ENCODE data around the gene SLC22A16.

DNA sequence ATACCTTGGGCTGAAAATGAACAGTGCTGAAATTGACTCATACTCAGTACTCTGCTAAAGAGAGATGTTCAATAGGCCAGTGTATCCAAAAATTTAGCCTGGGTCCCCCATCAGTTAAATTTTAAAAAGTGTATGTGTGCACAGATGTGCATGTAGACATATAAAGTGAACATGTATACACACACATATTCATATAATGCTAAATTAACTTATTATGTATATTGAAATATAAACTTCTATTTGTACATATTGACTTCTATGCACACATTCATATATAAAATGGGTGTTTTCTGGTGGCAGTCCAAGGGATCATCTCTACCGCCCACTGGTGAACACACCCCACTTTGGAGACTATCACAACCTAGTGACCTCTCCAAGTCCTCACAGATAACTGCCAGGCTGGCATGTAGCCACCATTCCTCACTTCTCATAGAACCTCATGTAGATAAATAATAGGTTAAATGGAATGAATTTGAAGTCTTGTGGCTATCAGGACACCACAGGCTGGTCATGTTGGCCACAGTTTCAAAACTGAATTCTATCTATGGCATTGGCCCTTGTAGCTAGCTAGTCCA is 8.8 kb downstream of the SLC22A16 start:
- TF ChIP-seq, protein P1, sequence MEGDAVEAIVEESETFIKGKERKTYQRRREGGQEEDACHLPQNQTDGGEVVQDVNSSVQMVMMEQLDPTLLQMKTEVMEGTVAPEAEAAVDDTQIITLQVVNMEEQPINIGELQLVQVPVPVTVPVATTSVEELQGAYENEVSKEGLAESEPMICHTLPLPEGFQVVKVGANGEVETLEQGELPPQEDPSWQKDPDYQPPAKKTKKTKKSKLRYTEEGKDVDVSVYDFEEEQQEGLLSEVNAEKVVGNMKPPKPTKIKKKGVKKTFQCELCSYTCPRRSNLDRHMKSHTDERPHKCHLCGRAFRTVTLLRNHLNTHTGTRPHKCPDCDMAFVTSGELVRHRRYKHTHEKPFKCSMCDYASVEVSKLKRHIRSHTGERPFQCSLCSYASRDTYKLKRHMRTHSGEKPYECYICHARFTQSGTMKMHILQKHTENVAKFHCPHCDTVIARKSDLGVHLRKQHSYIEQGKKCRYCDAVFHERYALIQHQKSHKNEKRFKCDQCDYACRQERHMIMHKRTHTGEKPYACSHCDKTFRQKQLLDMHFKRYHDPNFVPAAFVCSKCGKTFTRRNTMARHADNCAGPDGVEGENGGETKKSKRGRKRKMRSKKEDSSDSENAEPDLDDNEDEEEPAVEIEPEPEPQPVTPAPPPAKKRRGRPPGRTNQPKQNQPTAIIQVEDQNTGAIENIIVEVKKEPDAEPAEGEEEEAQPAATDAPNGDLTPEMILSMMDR (IDR thresholded peaks at IDR 0.05; ENCODE audit: extremely low read depth in 1 of 2, insufficient read depth in 1 of 2, low read depth in 1 of 2, low read length in 2 of 2), result no peak
- TF ChIP-seq POLR2AphosphoS5 (IDR thresholded peaks at IDR 0.05; ENCODE audit: insufficient read depth, low read depth, low read length) (no peak), POLR2A (IDR thresholded peaks at IDR 0.05; ENCODE audit: low read depth, low read length) (no peak), EZH2 (IDR thresholded peaks at IDR 0.05; ENCODE audit: borderline replicate concordance, low read depth, low read length, severe bottlenecking) (no peak)
